MCF 10A (cell line): ENCODE measurements around the gene LIMD2. TPM values are rescaled to one million over a fixed set of nuclear protein-coding genes. Genes with fewer than 3 reads are reported as not detected.

Experiments used
- BruUV-seq: library from RNA; stranded (reverse); fragments of 400-500 nt; replicated peaks from 2 replicates; lab custom pipeline; 2021; lab: Mats Ljungman, UMichigan
- CTCF ChIA-PET: fragments of 300-600 bp; sonication (Branson Sonifier 250); formaldehyde crosslinking; extraction: SDS; loops from one replicate; lab custom pipeline; 2021; ENCODE audit warnings: antibody characterized with exemption, inconsistent platforms; lab: Yijun Ruan, JAX
- POLR2A ChIA-PET: fragments of 300-600, 350-650 bp; sonication (Branson Sonifier 250); formaldehyde crosslinking; extraction: SDS; loops from one replicate; lab custom pipeline; 2020; ENCODE audit warnings: antibody characterized with exemption, inconsistent platforms; lab: Yijun Ruan, JAX
- DNase-seq: peaks from one replicate; pipeline ENCODE4 v3.0.0-alpha.2; 2018; ENCODE audit not compliant: unreplicated experiment
- H3K27ac Mint-ChIP-seq: one replicate; pipeline ENCODE4 v1.8.0; 2022; ENCODE audit warnings: mild to moderate bottlenecking, low read depth, mixed read lengths; ENCODE audit not compliant: unreplicated experiment
- H3K27me3 Mint-ChIP-seq: one replicate; pipeline ENCODE4 v1.8.0; 2022; ENCODE audit warnings: mixed read lengths; ENCODE audit not compliant: insufficient read depth, unreplicated experiment
- H3K36me3 Mint-ChIP-seq: one replicate; pipeline ENCODE4 v1.8.0; 2022; ENCODE audit warnings: mild to moderate bottlenecking, moderate library complexity, mixed read lengths; ENCODE audit not compliant: insufficient read depth, unreplicated experiment
- H3K4me1 Mint-ChIP-seq: one replicate; pipeline ENCODE4 v1.8.0; 2022; ENCODE audit warnings: mixed read lengths; ENCODE audit not compliant: insufficient read depth, unreplicated experiment
- H3K4me3 Mint-ChIP-seq: one replicate; pipeline ENCODE4 v1.8.0; 2022; ENCODE audit warnings: mild to moderate bottlenecking, moderate library complexity, mixed read lengths; ENCODE audit not compliant: unreplicated experiment
- H3K9me3 Mint-ChIP-seq: one replicate; pipeline ENCODE4 v1.8.0; 2022; ENCODE audit warnings: mixed read lengths; ENCODE audit not compliant: unreplicated experiment
- intact Hi-C: fragments of 100-400 bp; cut with micrococcal nuclease; formaldehyde crosslinking; loops from 2 replicates; pipeline ENCODE4 v1.14.1; 2022
- total RNA-seq: library from RNA; stranded (reverse); gene quantifications from 2 replicates; pipeline ENCODE4 v1.2.3, GENCODE V29; 2022
- TF ChIP-seq, protein P1 (sequence below): fragments of 200-600 bp; IDR thresholded peaks from one replicate; pipeline ENCODE4 v1.8.0; 2022; ENCODE audit warnings: antibody characterized with exemption, mild to moderate bottlenecking; ENCODE audit not compliant: unreplicated experiment

The LIMD2 gene
- total RNA-seq, 1 experiment from 2014 or later: 0.56 TPM

DNA sequence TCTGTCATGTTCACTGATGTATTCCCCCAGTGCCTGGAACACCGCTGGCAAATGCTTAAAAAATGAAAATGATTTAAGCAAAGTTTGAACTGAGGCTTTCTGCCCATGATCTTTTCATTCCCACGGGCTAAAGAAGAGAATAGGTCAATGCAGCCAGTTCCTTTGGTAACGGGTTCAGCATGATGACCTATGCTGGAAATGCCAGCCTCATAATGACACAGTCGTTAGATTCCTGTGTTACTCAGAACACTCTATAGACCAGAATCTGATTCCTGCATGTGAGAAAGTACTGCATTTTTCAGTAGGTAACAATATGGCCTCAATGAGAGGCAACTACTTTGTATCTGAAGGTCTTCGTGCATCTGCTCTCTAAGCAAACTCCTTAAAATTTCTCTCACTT lies 19.1 kb upstream of the LIMD2 start:
- no peak overlapping the region for H3K4me3 Mint-ChIP-seq
- H3K27me3 Mint-ChIP-seq: no peaks in the 10 kb centered on the region
- no peak for DNase-seq
- H3K9me3 Mint-ChIP-seq: no peaks in the 10 kb centered on the region
- CTCF ChIA-PET: no interaction called here
- intact Hi-C loops: no loop called here
- POLR2A ChIA-PET: interaction anchor here (0.6 to 1.1 kb wide), 2 partner anchors 14 to 23 kb away, joined by 3 read pairs; no protein-coding TSS in a partner anchor
- H3K4me1 Mint-ChIP-seq: no peaks in the 10 kb centered on the region
- no peak overlapping the region for H3K27ac Mint-ChIP-seq
- peaks cover 31% of the 10 kb centered on the region for H3K36me3 Mint-ChIP-seq
- TF ChIP-seq, protein P1, sequence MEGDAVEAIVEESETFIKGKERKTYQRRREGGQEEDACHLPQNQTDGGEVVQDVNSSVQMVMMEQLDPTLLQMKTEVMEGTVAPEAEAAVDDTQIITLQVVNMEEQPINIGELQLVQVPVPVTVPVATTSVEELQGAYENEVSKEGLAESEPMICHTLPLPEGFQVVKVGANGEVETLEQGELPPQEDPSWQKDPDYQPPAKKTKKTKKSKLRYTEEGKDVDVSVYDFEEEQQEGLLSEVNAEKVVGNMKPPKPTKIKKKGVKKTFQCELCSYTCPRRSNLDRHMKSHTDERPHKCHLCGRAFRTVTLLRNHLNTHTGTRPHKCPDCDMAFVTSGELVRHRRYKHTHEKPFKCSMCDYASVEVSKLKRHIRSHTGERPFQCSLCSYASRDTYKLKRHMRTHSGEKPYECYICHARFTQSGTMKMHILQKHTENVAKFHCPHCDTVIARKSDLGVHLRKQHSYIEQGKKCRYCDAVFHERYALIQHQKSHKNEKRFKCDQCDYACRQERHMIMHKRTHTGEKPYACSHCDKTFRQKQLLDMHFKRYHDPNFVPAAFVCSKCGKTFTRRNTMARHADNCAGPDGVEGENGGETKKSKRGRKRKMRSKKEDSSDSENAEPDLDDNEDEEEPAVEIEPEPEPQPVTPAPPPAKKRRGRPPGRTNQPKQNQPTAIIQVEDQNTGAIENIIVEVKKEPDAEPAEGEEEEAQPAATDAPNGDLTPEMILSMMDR: no peak
- no TSS peak for BruUV-seq

DNA sequence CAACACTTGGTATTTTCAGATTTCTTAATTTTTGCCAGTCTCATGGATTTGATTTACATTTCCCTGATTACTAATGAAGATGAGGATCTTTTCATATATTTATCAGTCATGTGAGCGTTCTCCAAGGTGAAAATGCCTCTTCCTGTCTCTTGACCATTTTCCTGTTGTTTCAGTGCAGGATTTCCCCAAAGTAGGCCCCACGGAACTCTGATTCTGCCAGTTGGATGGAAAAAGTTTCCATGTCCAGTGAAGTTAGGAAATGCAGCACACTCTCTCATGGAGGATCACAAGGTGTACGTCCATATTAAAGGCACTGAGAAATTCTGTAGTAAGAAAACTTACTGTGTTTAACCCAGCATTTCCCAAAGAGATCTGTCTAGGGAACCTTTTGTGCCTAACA lies 16.5 kb upstream of the LIMD2 start:
- no peaks in the 10 kb centered on the region for H3K27me3 Mint-ChIP-seq
- BruUV-seq: no TSS peak
- H3K4me3 Mint-ChIP-seq: no peak overlapping the region
- intact Hi-C loops: no loop called here
- no peak overlapping the region for H3K27ac Mint-ChIP-seq
- ChIA-PET POLR2A (interaction anchor here (1.2 kb wide), 1 partner anchor 25 kb away, joined by 3 read pairs; no protein-coding TSS in a partner anchor), CTCF (interaction anchor here (0.5 kb wide), 1 partner anchor 118 kb away, joined by 6 read pairs; no protein-coding TSS in a partner anchor)
- no peaks in the 10 kb centered on the region for H3K4me1 Mint-ChIP-seq
- DNase-seq: no peak
- peaks cover 51% of the 10 kb centered on the region for H3K36me3 Mint-ChIP-seq
- TF ChIP-seq, protein P1: no peak
- no peaks in the 10 kb centered on the region for H3K9me3 Mint-ChIP-seq

DNA sequence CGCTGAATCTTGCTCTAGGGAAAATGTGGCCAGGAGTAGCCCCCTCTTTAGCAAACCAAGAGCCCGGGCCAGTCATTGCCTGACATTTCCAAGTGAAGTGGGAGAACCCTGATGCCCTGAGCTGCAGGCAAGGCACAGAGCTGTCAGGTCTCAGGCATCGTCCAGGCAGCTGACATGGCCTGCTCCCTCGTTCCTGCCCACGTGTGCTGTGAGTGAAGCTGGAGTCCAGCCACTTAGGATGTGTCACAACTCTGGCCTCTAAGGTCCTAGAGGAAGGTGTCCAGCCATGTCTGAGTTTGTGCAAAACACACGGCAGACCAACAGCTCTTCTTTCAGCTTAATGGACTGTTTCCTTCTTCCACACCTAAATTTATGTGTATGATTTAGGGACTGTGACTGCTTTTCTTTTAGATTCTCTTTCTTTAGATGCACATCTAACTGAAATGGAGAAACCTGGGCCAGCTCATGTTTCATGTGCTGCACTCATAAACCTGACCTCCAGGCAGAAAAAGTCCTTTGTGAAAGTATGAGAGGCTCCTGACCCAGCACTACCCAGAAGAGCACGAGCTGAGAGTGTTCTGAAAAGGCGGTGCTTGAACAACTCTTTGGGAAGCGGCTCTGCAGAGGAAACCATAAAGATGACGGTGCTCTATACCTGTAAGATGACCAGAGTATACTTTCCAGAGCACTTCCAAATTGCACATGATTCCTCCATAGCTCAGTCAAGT lies 14.8 kb upstream of the LIMD2 start:
- Mint-ChIP-seq H3K4me3 (no peak overlapping the region), H3K36me3 (peaks cover 48% of the 10 kb centered on the region), H3K27ac (no peak overlapping the region), H3K4me1 (no peaks in the 10 kb centered on the region), H3K27me3 (no peaks in the 10 kb centered on the region), H3K9me3 (no peaks in the 10 kb centered on the region)
- DNase-seq: no peak
- CTCF ChIA-PET: interaction anchor here (0.5 to 0.7 kb wide), 5 partner anchors 67 to 1578 kb away, joined by 3 read pairs; no protein-coding TSS in a partner anchor
- intact Hi-C loops: no loop called here
- TF ChIP-seq, protein P1: no peak
- BruUV-seq: no TSS peak
- POLR2A ChIA-PET: interaction anchor here (0.6 kb wide), 1 partner anchor 323 kb away, joined by 3 read pairs; no protein-coding TSS in a partner anchor

DNA sequence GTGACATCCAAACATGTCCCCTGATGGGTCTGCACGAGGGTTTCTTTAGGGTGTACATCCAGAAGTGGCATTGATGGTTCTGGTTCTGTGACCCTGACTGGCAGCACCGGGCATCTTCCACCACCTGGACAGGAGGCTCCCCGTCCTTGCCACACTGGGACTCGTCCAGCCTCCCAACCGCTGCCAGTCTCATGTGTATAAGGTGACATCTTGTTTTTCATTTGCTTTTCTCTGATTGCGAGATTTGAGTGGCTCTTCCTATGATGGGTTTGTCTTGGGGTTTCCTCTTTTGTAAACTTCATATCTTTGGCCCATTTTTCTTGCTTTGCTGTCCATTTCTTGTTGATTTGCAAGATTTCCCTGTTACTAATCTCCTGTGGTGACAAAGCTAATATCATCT lies 9.2 kb upstream of the LIMD2 start:
- Mint-ChIP-seq H3K27ac (no peak overlapping the region), H3K27me3 (no peaks in the 10 kb centered on the region), H3K4me1 (no peaks in the 10 kb centered on the region), H3K36me3 (peaks cover 61% of the 10 kb centered on the region), H3K4me3 (no peak overlapping the region), H3K9me3 (no peaks in the 10 kb centered on the region)
- TF ChIP-seq, protein P1: no peak
- CTCF ChIA-PET: interaction anchor here (0.6 kb wide), 1 partner anchor 148 kb away, joined by 3 read pairs; no protein-coding TSS in a partner anchor
- no peak for DNase-seq
- BruUV-seq: no TSS peak
- intact Hi-C loops: no loop called here
- POLR2A ChIA-PET: no interaction called here
